GM23248 (cell line): ENCODE results near the gene PLEKHG5. TPM values are rescaled to one million over a fixed set of nuclear protein-coding genes. Genes with fewer than 3 reads are reported as not detected.

Source experiments
- DNase-seq: peaks from one replicate; pipeline ENCODE4 v3.0.0-alpha.2; 2015
- H2AFZ ChIP-seq: fragments of 200-600 bp; sonication (generic); 2 replicates; pipeline ENCODE4 v1.6.1; 2016; ENCODE audit warnings: antibody characterized with exemption
- H3F3A ChIP-seq: fragments of 200-600 bp; sonication (generic); 2 replicates; pipeline ENCODE4 v1.6.1; 2016; ENCODE audit warnings: mild to moderate bottlenecking, antibody characterized with exemption, mixed run types; ENCODE audit not compliant: insufficient read depth
- H3K27ac ChIP-seq: fragments of 200-600 bp; sonication (generic); 2 replicates; pipeline ENCODE4 v1.5.1; 2016; ENCODE audit warnings: mild to moderate bottlenecking
- H3K27me3 ChIP-seq: fragments of 200-600 bp; sonication (generic); replicated peaks from 2 replicates; pipeline ENCODE4 v1.6.1; 2016; ENCODE audit warnings: mild to moderate bottlenecking; ENCODE audit not compliant: insufficient read depth
- H3K36me3 ChIP-seq: fragments of 200-600 bp; sonication (generic); 2 replicates; pipeline ENCODE4 v1.6.1; 2016; ENCODE audit warnings: low read depth, mild to moderate bottlenecking
- H3K4me1 ChIP-seq: fragments of 200-600 bp; sonication (generic); 2 replicates; pipeline ENCODE4 v1.6.1; 2016; ENCODE audit warnings: mild to moderate bottlenecking; ENCODE audit not compliant: insufficient read depth
- H3K4me2 ChIP-seq: fragments of 200-600 bp; sonication (generic); one replicate; pipeline ENCODE4 v1.6.1; 2016; ENCODE audit warnings: mild to moderate bottlenecking; ENCODE audit not compliant: unreplicated experiment
- H3K4me3 ChIP-seq: fragments of 200-600 bp; sonication (generic); 2 replicates; pipeline ENCODE4 v1.5.1; 2016; ENCODE audit warnings: mild to moderate bottlenecking
- H3K79me2 ChIP-seq: fragments of 200-600 bp; sonication (generic); 2 replicates; pipeline ENCODE4 v1.6.1; 2016; ENCODE audit warnings: mild to moderate bottlenecking; ENCODE audit not compliant: insufficient read depth
- H3K9ac ChIP-seq: fragments of 200-600 bp; sonication (generic); 2 replicates; pipeline ENCODE4 v1.6.1; 2016; ENCODE audit warnings: mild to moderate bottlenecking
- H3K9me2 ChIP-seq: fragments of 200-600 bp; sonication (generic); 2 replicates; pipeline ENCODE4 v1.6.1; 2016; ENCODE audit warnings: mixed run types, mild to moderate bottlenecking, moderate library complexity; ENCODE audit not compliant: insufficient read depth
- H3K9me3 ChIP-seq: fragments of 200-600 bp; sonication (generic); one replicate; pipeline ENCODE4 v1.6.1; 2017; ENCODE audit warnings: low read depth
- H4K20me1 ChIP-seq: fragments of 200-600 bp; sonication (generic); 2 replicates; pipeline ENCODE4 v1.6.0; 2016; ENCODE audit not compliant: insufficient read depth
- EZH2 ChIP-seq: fragments of 200-600 bp; sonication (generic); IDR thresholded peaks from 2 replicates; pipeline ENCODE4 v1.6.1; 2018; ENCODE audit warnings: antibody characterized with exemption, mild to moderate bottlenecking; ENCODE audit not compliant: insufficient read depth, poor library complexity, severe bottlenecking
- EZH2phosphoT487 ChIP-seq: fragments of 200-600 bp; sonication (generic); IDR thresholded peaks from 2 replicates; pipeline ENCODE4 v1.6.1; 2018; ENCODE audit warnings: antibody characterized with exemption, moderate library complexity, mild to moderate bottlenecking, low read depth; ENCODE audit not compliant: insufficient read depth
- WGBS, 2 experiments: methylation state at CpG; one replicate each; pipeline ENCODE4 v1.1.6; 2015 to 2017; ENCODE audit warnings: low lambda C conversion rate in 2 of 2, low coverage in 1 of 2; ENCODE audit errors: missing lambda C conversion rate in 2 of 2; 5-methylcytosine and 5-hydroxymethylcytosine counted together
- in situ Hi-C: fragments of 300-500 bp; cut with MboI; formaldehyde crosslinking; loops from 2 replicates; pipeline ENCODE4 v1.15.0; 2020
- polyA plus RNA-seq: library from polyadenylated mRNA; unstranded; fragments of >200 nt; fragmentation: Nextera tagmentation; extraction: Ambion mirVana; gene quantifications from 2 replicates; pipeline ENCODE4 v1.2.1, GENCODE V29; 2016
- total RNA-seq: library from RNA; depleted of rRNA; stranded (reverse); fragments of >200 nt; shearing (Covaris generic); gene quantifications from 2 replicates; pipeline ENCODE4 v1.2.3, GENCODE V29; 2014

The PLEKHG5 gene
- total and polyA plus RNA-seq, 2 experiments from 2014 or later, result 2.8 to 7.6 TPM

DNA sequence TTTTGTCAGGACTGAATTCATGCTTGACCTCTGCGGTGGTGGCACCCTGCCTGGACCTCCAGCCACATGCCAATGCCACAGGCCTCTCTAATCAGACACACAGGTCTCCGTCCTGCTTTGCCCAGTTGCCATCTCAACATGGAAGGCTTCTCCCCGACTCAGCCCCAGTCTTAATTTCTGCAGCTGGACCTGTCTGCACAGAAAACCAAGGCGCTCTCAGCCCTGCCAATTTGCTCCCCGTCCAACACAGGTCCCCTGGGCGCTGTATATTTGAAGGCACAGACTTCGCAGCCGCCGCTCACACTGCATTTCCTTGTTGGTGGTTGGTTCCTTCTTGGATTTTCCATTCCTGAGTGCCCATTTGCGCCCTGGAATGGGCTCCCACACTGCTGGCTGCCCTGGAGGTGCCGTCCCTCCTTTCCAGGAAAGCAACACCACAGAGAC lies 28.0 kb upstream of the PLEKHG5 start:
- DNase-seq, result peak; percentile 39
- H3K4me3 ChIP-seq, result no peak overlapping the region

DNA sequence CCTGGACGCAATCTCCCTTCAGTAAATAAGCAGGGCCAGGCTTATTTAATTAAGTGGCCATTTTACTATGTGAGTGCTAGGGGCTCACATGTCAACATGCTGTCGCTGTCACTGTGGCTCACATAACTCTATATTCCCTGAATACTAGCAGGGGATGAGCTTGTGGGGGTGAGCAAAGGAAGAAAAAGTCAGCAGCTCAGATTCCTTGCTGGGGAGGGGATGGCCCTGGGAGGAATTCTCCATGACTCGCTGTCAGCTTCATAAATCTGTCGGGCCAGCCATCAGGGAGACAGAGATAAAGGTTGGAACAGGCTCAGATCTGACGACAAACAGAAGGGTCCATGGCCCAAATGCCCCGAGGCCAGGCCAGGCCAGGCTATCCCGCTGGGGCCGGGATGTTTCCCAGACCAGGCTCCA lies 26.0 kb upstream of the PLEKHG5 start:
- in situ Hi-C loops, result no loop called here
- H3K36me3 ChIP-seq, result no peaks in the 10 kb centered on the region
- H3F3A ChIP-seq, result peaks cover 23% of the 10 kb centered on the region
- H3K9me3 ChIP-seq, result no peaks in the 10 kb centered on the region
- no peaks in the 10 kb centered on the region for H4K20me1 ChIP-seq
- no peaks in the 10 kb centered on the region for H3K27me3 ChIP-seq
- 46 to 52% methylated on average over 8 of the region's 8 CpGs for WGBS, 2 experiments
- H3K9me2 ChIP-seq, result no peaks in the 10 kb centered on the region
- no peaks in the 10 kb centered on the region for H3K79me2 ChIP-seq
- no peak for TF ChIP-seq EZH2
- TF ChIP-seq EZH2phosphoT487, result no peak
- no peak overlapping the region for H3K27ac ChIP-seq
- DNase-seq, result peak; percentile 51
- H3K9ac ChIP-seq, result no peak overlapping the region
- H3K4me1 ChIP-seq, result peaks cover 36% of the 10 kb centered on the region
- no peak overlapping the region for H2AFZ ChIP-seq
- no peak overlapping the region for H3K4me3 ChIP-seq
- H3K4me2 ChIP-seq, result peak overlapping the region; percentile 25

More for the DNA sequence above, 28.0 kb upstream of the PLEKHG5 start:
- H3K4me1 ChIP-seq, result peaks cover 36% of the 10 kb centered on the region
- no peaks in the 10 kb centered on the region for H3K27me3 ChIP-seq
- no peaks in the 10 kb centered on the region for H4K20me1 ChIP-seq
- peak overlapping the region; percentile 17; the same call in 1 of the 2 replicates for H3K27ac ChIP-seq
- no peaks in the 10 kb centered on the region for H3K9me3 ChIP-seq
- 37 to 38% methylated on average over 11 of the region's 11 CpGs for WGBS, 2 experiments
- H2AFZ ChIP-seq, result no peak overlapping the region
- no peaks in the 10 kb centered on the region for H3K36me3 ChIP-seq
- H3K79me2 ChIP-seq, result no peaks in the 10 kb centered on the region
- H3K9ac ChIP-seq, result no peak overlapping the region
- in situ Hi-C loops, result no loop called here
- no peaks in the 10 kb centered on the region for H3K9me2 ChIP-seq
- no peak overlapping the region for H3K4me2 ChIP-seq
- H3F3A ChIP-seq, result peaks cover 32% of the 10 kb centered on the region
- TF ChIP-seq EZH2phosphoT487 (no peak), EZH2 (no peak)

DNA sequence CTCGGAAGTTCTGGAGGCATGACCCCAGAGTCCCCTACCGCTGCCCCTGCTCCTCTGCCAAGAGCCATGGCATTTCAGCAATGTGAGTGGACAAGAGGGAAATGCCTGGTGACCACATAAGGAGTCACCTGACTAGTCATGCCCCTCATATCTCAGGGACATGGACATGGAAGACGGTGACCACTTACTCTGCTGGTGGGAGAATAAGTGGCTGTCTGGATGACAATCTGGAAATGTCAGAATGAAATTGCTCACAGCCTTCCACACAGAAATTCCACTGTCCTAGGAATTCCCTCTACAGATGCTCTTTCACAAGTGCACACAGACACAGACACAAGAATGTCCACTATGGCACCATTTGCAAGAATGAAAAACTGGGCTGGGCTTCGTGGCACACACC lies 24.3 kb upstream of the PLEKHG5 start:
- Histone ChIP-seq H3K27me3 (no peaks in the 10 kb centered on the region), H3F3A (peaks cover 7% of the 10 kb centered on the region), H3K27ac (no peak overlapping the region), H3K79me2 (no peaks in the 10 kb centered on the region), H3K9me2 (no peaks in the 10 kb centered on the region), H2AFZ (no peak overlapping the region), H3K4me2 (no peak overlapping the region), H3K36me3 (no peaks in the 10 kb centered on the region), H3K9me3 (no peaks in the 10 kb centered on the region), H3K9ac (no peak overlapping the region), H3K4me3 (no peak overlapping the region), H4K20me1 (no peaks in the 10 kb centered on the region), H3K4me1 (peaks cover 29% of the 10 kb centered on the region)
- WGBS, 2 experiments, result 56 to 58% methylated on average over 4 of the region's 4 CpGs
- DNase-seq, result peak; percentile 42
- in situ Hi-C loops, result no loop called here
- TF ChIP-seq EZH2, result no peak
- no peak for TF ChIP-seq EZH2phosphoT487

DNA sequence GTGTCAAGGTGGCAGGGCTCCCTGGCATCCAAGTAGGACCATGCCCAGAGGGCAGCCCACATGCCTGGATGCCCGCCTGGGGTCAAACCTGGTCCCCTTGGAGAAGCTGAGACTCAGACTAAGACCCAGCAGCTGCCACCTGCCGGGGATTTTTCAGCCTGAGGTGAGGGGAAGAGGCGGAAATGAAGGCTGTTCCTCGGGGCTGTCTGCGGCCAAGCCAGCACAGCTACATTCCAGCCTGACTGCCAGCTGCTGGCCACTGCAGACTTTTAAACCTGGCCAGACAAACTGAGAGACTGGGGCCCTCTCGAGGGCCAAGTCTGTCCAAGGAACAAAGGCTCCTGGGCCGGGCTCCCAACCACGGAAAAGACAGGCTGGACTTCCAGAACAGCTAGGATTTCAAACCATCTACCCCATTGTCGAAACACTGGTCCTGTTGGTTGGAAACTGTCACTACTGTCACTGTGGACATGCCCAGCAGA lies 21.9 kb upstream of the PLEKHG5 start:
- Histone ChIP-seq H3K9me3 (no peaks in the 10 kb centered on the region), H3K4me1 (peaks cover 13% of the 10 kb centered on the region; the same call in 1 of the 2 replicates), H3F3A (no peaks in the 10 kb centered on the region), H3K9me2 (no peaks in the 10 kb centered on the region), H3K79me2 (no peaks in the 10 kb centered on the region), H3K9ac (no peak overlapping the region), H3K27ac (no peak overlapping the region), H2AFZ (no peak overlapping the region), H3K36me3 (no peaks in the 10 kb centered on the region), H4K20me1 (no peaks in the 10 kb centered on the region), H3K4me2 (no peak overlapping the region), H3K4me3 (no peak overlapping the region), H3K27me3 (no peaks in the 10 kb centered on the region)
- TF ChIP-seq EZH2phosphoT487 (no peak), EZH2 (no peak)
- in situ Hi-C loops, result no loop called here
- WGBS, 2 experiments, result 65 to 66% methylated on average over 9 of the region's 9 CpGs
- DNase-seq, result no peak
